GM19328 (cell line): ENCODE data around the gene SCYL2.
"Not testable (repeated sequence)": the region's sequence is repeated elsewhere in the genome, so short reads cannot be mapped to it uniquely, and the experiment has no call there.

Experiments used
- ATAC-seq: cut with Tn5 transposase; IDR thresholded peaks from one replicate; pipeline ENCODE4 v1.9.1; 2021; ENCODE audit warnings: mild to moderate bottlenecking, moderate library complexity; ENCODE audit not compliant: unreplicated experiment

Gene SCYL2

GRCh38 chr12:100317371-100317770, 50.4 kb downstream of the SCYL2 start:
- no peak for ATAC-seq

DNA sequence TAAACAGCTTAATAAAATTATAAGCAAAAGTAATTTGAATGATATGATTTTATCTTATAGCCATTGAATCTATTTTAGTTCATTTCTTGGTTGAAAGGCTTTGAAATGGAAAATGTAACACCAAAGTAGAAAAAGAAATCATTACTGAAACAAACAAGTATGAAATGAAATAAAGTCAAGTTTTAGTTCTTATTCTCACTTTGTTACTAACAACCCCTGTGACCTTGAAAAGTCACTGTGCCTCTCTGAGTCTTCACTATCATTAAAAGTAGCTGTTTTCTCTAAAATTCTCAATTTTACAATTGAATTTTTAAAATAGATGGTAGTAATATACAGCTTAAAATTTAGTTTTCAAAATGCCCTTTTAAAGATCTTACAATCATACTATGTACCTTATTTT, 57.5 kb downstream of the SCYL2 start:
- ATAC-seq: no peak

- ATAC-seq: no peak
Measured at GRCh38 chr12:100326208-100326607, 59.2 kb downstream of the SCYL2 start.

GRCh38 chr12:100329800-100330199, 62.8 kb downstream of the SCYL2 start:
- peak; percentile 86 for ATAC-seq

DNA sequence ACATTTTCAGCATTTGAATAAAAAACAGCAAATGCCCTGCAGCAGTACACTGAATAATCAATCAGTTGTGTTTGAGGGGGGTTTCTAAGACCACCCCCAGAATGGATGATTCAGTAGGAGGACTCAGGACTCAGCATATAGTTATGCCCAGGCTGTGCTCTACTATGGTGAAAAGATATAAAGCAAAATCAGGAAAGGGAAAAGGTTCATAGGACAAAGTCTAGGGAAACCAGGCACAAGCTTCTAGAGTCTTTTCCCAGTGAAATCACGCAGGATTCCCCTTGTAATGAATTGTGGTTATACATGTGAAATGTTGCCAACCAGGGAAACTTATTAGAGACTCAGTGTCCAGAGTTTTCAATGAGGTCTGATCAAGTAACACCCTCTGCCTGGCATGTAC, 64.9 kb downstream of the SCYL2 start:
- no peak for ATAC-seq

DNA sequence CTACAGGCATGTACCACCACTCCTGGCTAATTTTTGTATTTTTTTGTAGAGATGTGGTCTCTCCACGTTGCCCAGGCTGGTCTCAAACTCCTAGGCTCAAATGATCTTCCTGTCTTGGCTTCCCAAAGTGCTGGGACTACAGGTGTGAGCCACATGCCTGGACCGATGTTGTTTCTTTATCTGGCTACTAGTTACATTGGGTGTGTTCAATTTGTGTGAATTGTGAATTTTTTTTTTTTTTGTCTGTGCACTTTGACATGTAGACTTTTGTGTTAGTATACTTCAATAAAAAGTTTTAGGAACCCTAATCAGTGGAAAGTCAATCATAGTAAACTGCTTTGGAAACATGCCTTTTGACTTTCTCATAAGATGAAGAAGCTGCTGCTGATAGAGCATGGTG, 65.9 kb downstream of the SCYL2 start:
- ATAC-seq: no peak

DNA sequence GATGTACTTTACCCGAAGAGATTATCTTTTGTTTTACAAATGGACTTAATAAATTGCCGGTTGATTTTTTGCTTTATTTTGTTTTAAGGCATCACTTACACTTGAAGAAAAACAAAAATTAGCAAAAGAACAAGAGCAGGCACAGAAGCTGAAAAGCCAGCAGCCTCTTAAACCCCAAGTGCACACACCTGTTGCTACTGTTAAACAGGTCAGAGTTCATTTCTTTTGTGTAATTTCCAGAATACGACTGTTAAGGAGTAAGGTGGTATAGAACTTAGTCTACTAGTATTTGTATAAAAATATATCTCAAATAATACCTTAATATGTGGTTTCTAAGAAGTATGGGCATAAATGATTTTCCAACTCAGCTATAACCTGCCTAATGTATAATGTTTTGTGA, 70.3 kb downstream of the SCYL2 start:
- no peak for ATAC-seq

GRCh38 chr12:100337727-100338126, 70.8 kb downstream of the SCYL2 start:
- no peak for ATAC-seq

- no peak for ATAC-seq
Measured at GRCh38 chr12:100339071-100339470, 72.1 kb downstream of the SCYL2 start.

DNA sequence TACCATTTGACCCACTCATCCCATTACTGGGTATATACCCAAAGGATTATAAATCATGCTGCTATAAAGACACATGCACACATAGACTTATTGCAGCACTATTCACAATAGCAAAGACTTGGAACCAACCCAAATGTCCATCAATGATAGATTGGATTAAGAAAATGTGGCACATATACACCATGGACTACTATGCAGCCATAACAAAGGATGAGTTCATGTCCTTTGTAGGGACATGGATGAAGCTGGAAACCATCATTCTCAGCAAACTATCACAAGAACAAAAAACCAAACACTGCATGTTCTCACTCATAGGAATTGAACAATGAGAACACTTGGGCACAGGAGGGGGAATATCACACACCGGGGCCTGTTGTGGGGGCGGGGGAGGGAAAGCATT, 75.9 kb downstream of the SCYL2 start:
- not testable (repeated sequence) for ATAC-seq

- not testable (repeated sequence) for ATAC-seq
Measured at GRCh38 chr12:100344351-100344750, 77.4 kb downstream of the SCYL2 start.

GRCh38 chr12:100345020-100345767, 78.2 kb downstream of the SCYL2 start:
- no peak for ATAC-seq

GRCh38 chr12:100346660-100347059, 79.7 kb downstream of the SCYL2 start:
- ATAC-seq: no peak

DNA sequence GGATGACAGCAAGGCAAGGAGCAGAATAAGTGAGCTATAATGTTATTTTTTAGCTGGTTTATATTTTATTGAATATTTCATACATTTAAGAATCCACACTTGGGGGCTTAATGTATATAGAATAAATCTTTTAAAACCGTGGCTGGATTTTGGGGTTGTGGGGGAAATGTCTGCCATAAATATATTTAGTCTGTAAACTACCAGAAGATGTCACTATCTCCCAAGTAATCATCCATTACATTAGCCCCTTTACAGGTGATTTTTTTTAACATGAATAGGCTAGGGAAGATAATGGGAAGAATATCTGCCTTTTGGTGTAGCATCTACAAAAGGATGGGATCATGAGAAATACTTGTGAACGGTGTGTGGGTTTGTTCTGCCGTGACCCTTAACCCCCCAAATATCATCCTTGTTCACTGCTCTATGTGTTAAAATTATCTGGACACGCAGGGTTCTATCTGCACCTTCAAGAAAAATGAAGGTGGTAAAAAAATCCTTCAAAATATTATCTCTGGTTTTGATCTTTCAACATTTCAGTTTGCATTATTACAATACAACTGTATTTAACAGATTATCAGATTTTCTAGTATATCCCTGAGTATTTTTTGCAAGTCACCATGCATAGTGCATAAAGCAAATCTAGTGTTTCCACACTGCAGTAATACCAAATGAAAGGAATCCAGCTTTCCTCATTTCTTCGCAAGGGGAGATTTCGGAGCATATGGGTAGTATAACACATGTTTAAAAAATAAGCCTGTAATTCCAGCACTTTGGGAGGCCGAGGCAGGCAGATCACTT, 81.9 kb downstream of the SCYL2 start:
- no peak for ATAC-seq

- ATAC-seq: no peak
Measured at GRCh38 chr12:100356644-100357223, 89.8 kb downstream of the SCYL2 start, which contains the start of gene SLC17A8. Gene SLC17A8, plus strand, starts transcription at chr12:100357074. Its CDS starts 318 bp downstream, at chr12:100357392.

DNA sequence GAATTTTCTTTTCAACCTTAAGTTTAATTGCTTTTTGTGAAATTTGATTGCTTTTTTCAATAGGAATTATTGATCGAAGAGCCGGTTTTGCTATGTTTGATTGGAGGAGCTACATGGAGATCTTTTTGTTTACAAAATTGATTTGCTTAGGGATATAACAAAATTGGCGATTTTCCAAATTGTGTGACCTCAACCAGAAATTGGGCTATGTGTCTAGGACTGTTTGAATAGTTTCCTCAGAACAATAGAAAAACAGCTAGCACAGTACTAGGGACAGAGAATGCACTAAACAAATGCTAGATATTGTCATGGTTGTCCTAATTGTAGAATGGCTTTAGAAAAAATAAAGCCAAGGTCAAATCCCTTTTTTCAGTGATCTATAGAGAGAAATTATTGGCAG, 92.3 kb downstream of the SCYL2 start:
- ATAC-seq: no peak

- ATAC-seq: no peak
Measured at GRCh38 chr12:100359822-100360221, 92.8 kb downstream of the SCYL2 start.

GRCh38 chr12:100360450-100360849, 93.5 kb downstream of the SCYL2 start:
- ATAC-seq: no peak

DNA sequence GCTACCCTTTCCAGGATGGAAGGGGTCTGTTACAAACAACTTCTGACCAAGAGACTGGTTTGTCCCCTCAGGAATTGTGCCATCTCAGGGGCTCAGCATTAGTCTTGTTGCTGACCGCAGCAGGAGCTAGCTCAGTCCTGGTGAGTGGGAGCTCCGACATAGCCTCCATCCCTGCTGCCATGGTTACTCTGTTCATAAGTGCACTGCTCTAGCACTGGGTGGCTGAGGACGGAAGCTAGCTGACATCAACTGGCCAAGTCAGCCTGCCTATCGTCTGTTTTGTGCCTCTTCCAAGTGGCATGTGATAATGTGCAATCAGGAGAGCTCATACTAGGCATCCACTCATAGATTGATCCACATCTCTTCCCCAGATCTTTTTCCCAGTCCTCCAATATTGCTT, 97.3 kb downstream of the SCYL2 start:
- ATAC-seq: no peak

DNA sequence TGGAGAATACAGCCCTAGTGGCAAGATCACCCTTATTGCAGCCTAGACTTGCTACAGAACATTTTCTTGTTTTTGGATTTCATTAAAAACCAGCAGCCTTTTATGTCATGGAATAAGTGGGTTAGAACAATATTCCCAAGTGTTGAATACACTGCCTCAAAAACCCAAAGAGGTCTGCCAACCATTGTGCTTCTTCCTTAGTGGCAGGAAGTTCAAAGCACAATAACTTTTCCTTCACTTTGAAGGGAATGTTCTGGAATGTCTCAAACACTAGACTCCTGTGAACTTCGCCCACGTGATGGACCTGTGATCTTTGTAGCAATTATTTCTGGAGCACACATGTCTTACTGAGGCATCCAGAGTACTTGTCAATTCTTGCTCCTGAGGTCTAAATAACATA, 98.4 kb downstream of the SCYL2 start:
- ATAC-seq: no peak

DNA sequence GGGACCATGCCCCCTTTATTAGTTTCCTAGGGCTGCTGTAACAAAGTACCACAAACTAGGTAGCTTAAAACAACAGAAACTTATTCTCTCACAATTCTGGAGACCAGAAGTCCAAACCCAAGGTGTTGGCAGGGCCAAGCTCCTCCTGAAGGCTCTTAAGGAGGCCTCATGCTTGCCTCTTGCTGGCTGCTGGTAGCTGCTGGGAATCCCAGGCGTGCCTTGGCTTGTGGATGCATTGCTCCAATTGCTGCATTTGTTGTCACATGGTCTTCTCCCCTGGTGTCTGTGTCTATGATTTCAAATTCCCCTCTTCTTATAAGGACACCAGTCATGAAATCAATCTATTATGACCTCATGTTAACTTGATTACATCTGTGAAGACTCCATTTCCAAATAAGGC, 101.1 kb downstream of the SCYL2 start:
- ATAC-seq: no peak

- no peak for ATAC-seq
Measured at GRCh38 chr12:100371146-100371545, 104.2 kb downstream of the SCYL2 start.
